AG04450 (cell line): ENCODE results near the gene CNTN5. TPM values are rescaled to one million over a fixed set of nuclear protein-coding genes. Genes with fewer than 3 reads are reported as not detected.

ENCODE experiments used
- CTCF ChIA-PET: fragments of 300-600, 350-600 bp; formaldehyde crosslinking; extraction: SDS; loops from one replicate; lab custom pipeline; 2022; ENCODE audit warnings: antibody characterized with exemption, inconsistent platforms; lab: Charles Lee
- POLR2A ChIA-PET: fragments of 350-600 bp; formaldehyde crosslinking; extraction: SDS; loops from one replicate; lab custom pipeline; 2021; ENCODE audit warnings: antibody characterized with exemption, inconsistent platforms; lab: Yijun Ruan, JAX
- DNase-seq: peaks from one replicate; pipeline ENCODE4 v3.0.0-alpha.2; 2011; ENCODE audit warnings: low read depth, low spot score
- H3K27ac ChIP-seq: one replicate; pipeline ENCODE4 v1.5.1; 2012; ENCODE audit warnings: low read depth, low read length, control low read depth
- H3K27me3 ChIP-seq: one replicate; pipeline ENCODE4 v1.6.0; 2012; ENCODE audit warnings: low read length; ENCODE audit not compliant: control insufficient read depth, insufficient read depth
- H3K4me3 ChIP-seq: 2 replicates; pipeline ENCODE4 v1.5.1; 2011; ENCODE audit warnings: mild to moderate bottlenecking, low read depth, low read length, control low read depth
- H3K9me3 ChIP-seq: 2 replicates; pipeline ENCODE4 v1.5.1; 2012; ENCODE audit warnings: low read length; ENCODE audit not compliant: control insufficient read depth, insufficient read depth
- polyA plus RNA-seq: library from polyadenylated mRNA; depleted of rRNA; stranded (reverse); fragments of >200 nt; gene quantifications from 2 replicates; pipeline ENCODE4 v1.2.3, GENCODE V29; 2011
- TF ChIP-seq, protein P1 (sequence below): IDR thresholded peaks from 2 replicates; pipeline ENCODE4 v1.5.1; 2011; ENCODE audit warnings: low read depth, low read length, control low read depth, inconsistent platforms

The CNTN5 gene
- polyA plus RNA-seq, 1 experiment = not detected

DNA sequence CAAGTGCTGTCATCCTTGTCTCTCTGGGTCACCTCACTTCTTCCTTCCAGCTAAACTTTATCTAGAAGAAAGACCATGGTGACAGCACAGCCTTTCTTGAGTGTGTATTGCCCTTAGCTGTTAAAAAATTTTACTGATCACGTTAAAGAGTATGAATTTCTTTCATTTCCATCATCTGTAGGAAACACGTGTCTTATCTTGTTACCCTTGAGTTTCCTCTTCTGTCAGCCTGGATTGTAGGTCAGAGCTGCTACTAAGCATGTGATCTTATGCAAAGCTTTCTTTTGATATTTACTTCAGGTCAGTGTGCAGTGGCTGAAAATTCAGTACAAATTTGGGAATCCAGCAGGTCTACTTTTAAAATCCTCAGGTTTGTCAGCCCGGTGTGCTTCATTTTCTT, 1154.1 kb downstream of the CNTN5 start:
- no peak for DNase-seq

GRCh38 chr11:100176456-100176855, 1155.7 kb downstream of the CNTN5 start:
- no peak overlapping the region for H3K4me3 ChIP-seq
- TF ChIP-seq, protein P1, sequence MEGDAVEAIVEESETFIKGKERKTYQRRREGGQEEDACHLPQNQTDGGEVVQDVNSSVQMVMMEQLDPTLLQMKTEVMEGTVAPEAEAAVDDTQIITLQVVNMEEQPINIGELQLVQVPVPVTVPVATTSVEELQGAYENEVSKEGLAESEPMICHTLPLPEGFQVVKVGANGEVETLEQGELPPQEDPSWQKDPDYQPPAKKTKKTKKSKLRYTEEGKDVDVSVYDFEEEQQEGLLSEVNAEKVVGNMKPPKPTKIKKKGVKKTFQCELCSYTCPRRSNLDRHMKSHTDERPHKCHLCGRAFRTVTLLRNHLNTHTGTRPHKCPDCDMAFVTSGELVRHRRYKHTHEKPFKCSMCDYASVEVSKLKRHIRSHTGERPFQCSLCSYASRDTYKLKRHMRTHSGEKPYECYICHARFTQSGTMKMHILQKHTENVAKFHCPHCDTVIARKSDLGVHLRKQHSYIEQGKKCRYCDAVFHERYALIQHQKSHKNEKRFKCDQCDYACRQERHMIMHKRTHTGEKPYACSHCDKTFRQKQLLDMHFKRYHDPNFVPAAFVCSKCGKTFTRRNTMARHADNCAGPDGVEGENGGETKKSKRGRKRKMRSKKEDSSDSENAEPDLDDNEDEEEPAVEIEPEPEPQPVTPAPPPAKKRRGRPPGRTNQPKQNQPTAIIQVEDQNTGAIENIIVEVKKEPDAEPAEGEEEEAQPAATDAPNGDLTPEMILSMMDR = no peak
- ChIA-PET POLR2A (no interaction called here), CTCF (no interaction called here)
- no peak overlapping the region for H3K27ac ChIP-seq
- H3K9me3 ChIP-seq = no peaks in the 10 kb centered on the region
- H3K27me3 ChIP-seq = no peaks in the 10 kb centered on the region
- no peak for DNase-seq

More for the DNA sequence above, 1154.1 kb downstream of the CNTN5 start:
- Histone ChIP-seq H3K27ac (no peak overlapping the region), H3K9me3 (no peaks in the 10 kb centered on the region), H3K4me3 (no peak overlapping the region), H3K27me3 (no peaks in the 10 kb centered on the region)
- CTCF ChIA-PET = no interaction called here
- TF ChIP-seq, protein P1 = no peak
- POLR2A ChIA-PET = no interaction called here

- H3K27ac ChIP-seq = no peak overlapping the region
- no peak overlapping the region for H3K4me3 ChIP-seq
- no peaks in the 10 kb centered on the region for H3K9me3 ChIP-seq
- H3K27me3 ChIP-seq = no peaks in the 10 kb centered on the region
- TF ChIP-seq, protein P1 = no peak
- POLR2A ChIA-PET = no interaction called here
- DNase-seq = no peak
- CTCF ChIA-PET = no interaction called here
Observed at GRCh38 chr11:100177651-100178050, 1156.9 kb downstream of the CNTN5 start.

- H3K4me3 ChIP-seq = no peak overlapping the region
- CTCF ChIA-PET = no interaction called here
- H3K27ac ChIP-seq = no peak overlapping the region
- no peak for DNase-seq
- POLR2A ChIA-PET = no interaction called here
- H3K9me3 ChIP-seq = peaks cover 2% of the 10 kb centered on the region; the same call in 1 of the 2 replicates
- TF ChIP-seq, protein P1 = no peak
- no peaks in the 10 kb centered on the region for H3K27me3 ChIP-seq
Observed at GRCh38 chr11:100182350-100182749, 1161.6 kb downstream of the CNTN5 start.

GRCh38 chr11:100182927-100183326, 1162.2 kb downstream of the CNTN5 start:
- H3K4me3 ChIP-seq = no peak overlapping the region
- POLR2A ChIA-PET = no interaction called here
- CTCF ChIA-PET = no interaction called here
- no peaks in the 10 kb centered on the region for H3K27me3 ChIP-seq
- TF ChIP-seq, protein P1 = no peak
- H3K9me3 ChIP-seq = peaks cover 2% of the 10 kb centered on the region; the same call in 1 of the 2 replicates
- H3K27ac ChIP-seq = no peak overlapping the region
- no peak for DNase-seq
